Thyroid gland (tissue), 4 donors: Measurements from ENCODE around the gene RNASET2.

Experiments
- POLR2A ChIP-seq, 2 donors: fragments of 450-650 bp; IDR thresholded peaks; one replicate each; pipeline ENCODE4 v1.6.1; 2017; ENCODE audit warnings: antibody characterized with exemption in 2 of 2, mild to moderate bottlenecking in 2 of 2, moderate library complexity in 1 of 2
- TF ChIP-seq, protein P1 (sequence below), 6 experiments: fragments of 200-600 bp in 3 of 6; fragments of 450-650 bp in 3 of 6; sonication (generic) in 3 of 6; IDR thresholded peaks; one replicate each; pipeline ENCODE4 v1.5.1; 2016 to 2019; ENCODE audit warnings: antibody characterized with exemption in 6 of 6, mild to moderate bottlenecking in 2 of 6, inconsistent platforms in 1 of 6, moderate library complexity in 1 of 6

GRCh38 chr6:166989427-166990032 lies 33.2 kb upstream of the RNASET2 start:
- TF ChIP-seq POLR2A (IDR thresholded peaks at IDR 0.05) = no peak
- TF ChIP-seq, protein P1, sequence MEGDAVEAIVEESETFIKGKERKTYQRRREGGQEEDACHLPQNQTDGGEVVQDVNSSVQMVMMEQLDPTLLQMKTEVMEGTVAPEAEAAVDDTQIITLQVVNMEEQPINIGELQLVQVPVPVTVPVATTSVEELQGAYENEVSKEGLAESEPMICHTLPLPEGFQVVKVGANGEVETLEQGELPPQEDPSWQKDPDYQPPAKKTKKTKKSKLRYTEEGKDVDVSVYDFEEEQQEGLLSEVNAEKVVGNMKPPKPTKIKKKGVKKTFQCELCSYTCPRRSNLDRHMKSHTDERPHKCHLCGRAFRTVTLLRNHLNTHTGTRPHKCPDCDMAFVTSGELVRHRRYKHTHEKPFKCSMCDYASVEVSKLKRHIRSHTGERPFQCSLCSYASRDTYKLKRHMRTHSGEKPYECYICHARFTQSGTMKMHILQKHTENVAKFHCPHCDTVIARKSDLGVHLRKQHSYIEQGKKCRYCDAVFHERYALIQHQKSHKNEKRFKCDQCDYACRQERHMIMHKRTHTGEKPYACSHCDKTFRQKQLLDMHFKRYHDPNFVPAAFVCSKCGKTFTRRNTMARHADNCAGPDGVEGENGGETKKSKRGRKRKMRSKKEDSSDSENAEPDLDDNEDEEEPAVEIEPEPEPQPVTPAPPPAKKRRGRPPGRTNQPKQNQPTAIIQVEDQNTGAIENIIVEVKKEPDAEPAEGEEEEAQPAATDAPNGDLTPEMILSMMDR (IDR thresholded peaks at IDR 0.05) = peak in 4 of 6 experiments; percentile 30 to 77 (median 58)
